ENCODE data around the gene UNC13A.

GRCh38 chr19:17654993-17655392 is 33.2 kb downstream of the UNC13A start:
- TF ChIP-seq CTCF (conservative IDR thresholded peaks at IDR 0.05; ENCODE audit: low read length), result no peak
- no peak for TF ChIP-seq EZH2phosphoT487 (IDR thresholded peaks at IDR 0.05; ENCODE audit: borderline replicate concordance)
